ENCODE measurements around the gene ZBTB7A.
"Not testable (repeated sequence)": the region's sequence is repeated elsewhere in the genome, so short reads cannot be mapped to it uniquely, and the experiment has no call there.

The ZBTB7A gene

DNA sequence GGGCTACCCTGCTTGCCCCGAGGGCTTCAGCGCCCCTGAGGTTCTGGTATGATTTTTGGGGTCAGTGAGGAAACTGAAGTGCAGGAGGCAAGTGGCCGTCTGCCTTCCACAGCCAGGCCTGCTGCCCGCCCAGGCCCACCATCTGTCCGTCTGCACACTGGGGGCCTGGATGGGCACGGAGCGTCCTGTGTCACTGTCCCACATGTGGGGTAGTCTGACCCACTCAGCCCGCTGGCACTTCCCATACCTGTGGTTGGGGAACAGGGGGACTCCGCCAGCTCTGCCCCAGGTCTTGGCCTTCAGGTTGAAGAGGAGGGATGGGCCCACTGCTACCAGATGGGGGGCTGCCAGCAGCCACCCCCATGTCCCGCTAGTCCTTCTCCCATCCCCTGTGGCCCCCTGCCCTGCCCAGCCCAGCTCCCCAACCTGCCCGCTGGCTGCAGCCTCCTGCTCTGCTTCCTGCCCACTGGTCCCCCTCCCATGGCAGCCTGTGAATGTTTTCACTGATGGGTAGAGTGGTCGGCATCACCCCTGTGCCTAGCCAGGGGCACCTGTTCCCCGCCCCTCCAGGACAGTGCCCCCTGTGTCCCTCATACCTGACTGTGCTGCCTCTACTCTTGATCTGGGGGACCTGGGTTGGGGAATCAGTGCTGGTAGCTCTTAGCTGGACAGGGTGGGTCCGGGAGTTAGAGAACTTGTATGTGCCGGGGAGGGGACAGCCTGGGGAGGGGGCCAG lies 49.6 kb downstream of the ZBTB7A start:
- DNase-seq = peak in 3 of 51 donors; percentile 37 to 47 (median 46)

DNA sequence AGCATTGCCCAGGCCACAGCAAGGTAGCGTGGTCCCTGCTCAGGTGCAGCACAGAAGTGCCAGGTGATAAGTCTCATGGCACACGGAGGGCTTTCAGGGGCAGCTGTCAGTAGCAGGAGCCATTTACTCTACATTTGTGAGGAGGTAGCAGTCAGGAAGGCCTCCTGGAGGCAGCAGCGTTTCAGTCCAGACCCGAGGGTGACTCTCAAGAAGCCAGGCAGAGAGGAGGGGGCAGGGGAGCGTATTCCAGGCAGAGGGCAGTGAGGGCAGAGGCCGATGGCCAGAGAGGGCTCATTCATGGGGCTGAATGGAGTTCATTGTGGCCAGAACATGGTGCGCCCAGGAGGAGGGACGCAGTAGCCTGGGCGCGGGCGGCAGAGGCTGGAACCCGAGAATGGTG lies 50.2 kb downstream of the ZBTB7A start:
- peak in 41 of 51 donors; percentile 26 to 91 (median 73) for DNase-seq

DNA sequence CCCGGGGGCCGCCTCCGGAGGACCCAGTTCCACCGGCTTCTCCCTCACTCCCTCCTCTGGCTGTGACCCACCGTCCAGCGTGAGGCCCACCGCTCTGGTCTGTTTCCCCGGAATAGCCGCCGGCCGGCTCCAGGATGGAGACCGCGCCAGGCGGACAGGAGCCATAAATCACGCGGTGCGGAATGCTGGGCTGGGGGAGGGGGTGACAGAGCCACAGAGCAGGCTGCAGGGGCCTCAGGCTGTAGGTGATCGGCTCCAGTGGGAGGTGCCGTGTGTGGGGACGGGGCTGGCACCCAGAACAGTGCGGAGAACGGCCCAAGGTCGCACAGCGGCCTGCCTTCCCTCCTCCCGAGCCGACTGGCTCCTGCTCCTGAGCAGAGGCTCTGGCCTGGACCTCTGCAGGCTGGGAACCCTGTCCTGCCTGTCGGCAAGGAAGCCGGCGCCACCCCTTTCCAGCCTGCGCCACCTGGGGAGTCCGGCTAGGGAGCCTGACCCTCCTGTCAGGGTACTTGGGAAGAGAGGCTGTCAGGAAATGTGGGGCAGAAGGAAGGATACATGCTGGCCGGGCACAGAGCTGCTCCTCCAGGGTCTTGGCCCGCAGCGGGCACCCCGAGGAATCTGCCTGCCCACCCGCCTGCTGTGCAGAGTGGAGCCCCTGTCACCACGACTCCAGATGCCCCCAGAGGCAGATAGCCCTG lies 50.8 kb downstream of the ZBTB7A start:
- DNase-seq = peak in 1 of 51 donors; percentile 10

DNA sequence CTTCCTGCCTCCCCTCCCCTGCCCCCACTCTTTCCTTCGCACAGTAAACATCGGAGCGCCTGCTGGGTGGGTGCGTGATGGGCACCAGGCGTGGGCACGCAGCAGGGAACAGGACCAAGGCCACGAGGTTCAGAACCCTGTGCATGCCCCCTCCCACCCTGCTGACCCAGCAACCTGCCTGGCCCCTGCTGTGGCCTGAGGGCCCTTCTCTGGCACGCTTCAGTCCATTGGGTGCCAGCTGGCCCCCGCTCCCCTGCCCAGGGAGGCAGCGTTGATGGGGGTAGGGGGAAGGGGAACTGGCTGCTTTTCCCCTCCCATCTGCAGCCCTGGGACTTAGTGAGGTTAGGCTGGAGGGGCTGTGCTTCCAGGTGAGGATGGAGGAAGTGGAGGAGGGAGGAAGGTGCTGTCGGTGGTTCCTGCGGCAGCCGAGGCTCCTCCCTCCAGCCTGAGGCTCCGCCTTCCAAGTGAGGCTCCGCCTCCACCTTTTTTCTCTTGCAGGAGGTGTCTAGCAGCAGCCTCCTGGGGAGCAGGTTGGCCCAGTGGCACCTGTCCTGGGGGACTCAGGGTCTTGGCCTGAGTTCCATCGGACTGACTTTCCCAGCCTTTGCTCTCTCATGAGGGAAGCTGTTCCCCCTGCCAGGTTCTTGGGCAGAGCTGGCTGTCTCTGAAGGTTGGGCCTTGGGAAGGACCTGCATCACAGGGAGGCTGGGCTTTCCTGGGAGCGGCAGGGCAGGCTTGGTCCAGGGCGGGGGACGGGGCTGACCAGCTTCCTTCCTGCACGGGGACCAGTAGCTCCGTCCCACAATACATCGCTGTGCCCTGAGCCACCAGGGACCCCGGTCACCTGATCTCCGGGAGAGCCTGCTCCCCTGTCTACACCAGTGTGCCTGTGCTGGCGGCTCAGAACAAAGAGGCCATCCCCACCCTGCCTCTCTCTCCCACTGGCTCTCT lies 51.9 kb downstream of the ZBTB7A start:
- DNase-seq = no peak

DNA sequence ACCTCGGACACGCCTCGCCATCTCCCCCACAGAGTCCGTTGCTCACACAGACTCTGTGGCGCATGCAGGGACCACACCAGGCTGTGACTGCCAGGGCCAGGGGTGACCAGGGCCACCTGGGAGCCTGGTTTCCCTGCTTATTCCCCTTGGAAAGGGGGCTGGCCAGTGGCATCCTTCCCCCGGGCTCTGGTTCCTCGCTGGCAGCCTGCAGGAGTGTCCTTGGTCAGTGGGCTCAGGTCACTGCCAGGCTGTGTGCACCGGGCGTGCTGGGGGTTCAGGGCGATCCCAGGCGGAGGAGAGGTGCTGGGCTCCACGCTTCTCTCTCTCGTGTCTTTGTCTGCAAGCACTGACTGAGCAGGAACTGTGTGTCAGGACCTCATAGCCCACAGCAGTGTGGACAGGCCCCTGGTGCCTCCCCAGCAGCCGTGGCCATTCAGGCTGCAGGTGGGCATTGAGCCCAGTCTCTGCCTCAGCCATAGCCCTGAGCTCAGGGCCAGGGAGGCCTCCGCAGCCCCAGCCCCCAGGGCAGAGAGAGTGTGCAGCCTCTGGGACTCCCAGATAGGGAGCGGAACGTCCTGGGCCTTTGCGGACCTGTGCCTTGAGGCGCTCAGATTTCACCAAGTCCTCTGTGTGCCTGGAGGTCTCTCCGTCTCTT lies 52.7 kb downstream of the ZBTB7A start:
- DNase-seq = peak in 23 of 51 donors; percentile 11 to 74 (median 40)

DNA sequence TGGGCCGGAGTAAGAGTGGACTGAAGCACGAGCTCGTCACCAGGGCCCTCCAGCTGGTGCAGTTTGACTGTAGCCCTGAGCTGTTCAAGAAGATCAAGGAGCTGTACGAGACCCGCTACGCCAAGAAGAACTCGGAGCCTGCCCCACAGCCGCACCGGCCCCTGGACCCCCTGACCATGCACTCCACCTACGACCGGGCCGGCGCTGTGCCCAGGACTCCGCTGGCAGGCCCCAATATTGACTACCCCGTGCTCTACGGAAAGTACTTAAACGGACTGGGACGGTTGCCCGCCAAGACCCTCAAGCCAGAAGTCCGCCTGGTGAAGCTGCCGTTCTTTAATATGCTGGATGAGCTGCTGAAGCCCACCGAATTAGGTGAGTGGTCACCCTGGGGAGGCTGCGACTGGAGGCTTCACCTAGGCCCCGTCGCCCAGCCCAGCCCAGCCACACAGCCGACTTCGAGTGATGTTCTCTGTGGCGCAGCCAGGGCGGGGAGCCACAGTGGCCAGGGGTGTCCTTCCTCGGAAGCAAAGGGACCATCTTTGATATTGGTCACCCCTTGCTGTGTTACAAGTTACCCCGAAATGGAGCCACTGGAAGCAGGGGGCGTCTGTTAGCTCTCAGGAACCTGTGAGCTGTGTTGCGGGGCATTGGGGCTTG lies 53.6 kb downstream of the ZBTB7A start:
- no peak for DNase-seq

DNA sequence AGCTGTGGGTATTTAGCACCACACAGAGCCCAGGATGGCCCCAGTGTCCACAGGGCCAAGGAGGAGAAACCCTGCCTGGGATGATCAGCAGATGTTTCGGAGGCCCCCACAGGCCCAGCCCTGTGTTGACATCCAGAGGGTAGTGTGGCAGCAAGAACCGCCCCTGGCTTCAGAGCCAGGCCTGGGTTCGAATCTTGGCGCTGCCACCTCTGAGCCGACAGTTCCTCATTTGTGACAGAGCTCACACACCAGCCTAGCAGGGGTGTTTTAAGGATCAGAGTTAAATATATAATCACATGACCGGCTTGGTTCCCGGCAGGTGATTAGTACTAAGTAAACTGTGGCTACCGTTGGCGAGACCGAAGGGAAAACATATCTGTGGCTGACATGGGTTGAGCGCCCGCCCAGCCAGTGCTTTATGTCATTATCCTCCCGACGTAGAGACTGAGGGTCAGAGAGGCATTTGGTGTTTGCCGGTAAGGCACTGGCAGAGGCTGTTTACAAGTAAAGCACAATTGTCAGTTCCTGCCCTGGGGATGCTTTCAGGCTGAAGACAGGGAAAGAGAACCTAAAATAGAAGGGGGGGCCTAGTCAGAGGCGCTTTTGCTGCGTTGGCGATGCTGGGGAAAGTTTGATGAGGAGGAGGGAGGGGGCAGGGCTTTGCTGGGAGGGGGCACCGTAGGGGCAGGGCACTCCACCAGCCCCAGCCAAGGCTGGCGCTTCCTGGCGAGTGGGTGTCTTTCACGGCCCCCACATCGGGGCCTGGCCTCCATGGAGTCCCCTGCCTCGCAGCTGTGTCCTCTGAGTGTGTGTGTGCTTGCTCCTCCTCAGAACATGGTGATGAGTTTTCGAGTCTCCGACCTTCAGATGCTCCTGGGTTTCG lies 54.4 kb downstream of the ZBTB7A start:
- peak in 1 of 51 donors; percentile 15 for DNase-seq

DNA sequence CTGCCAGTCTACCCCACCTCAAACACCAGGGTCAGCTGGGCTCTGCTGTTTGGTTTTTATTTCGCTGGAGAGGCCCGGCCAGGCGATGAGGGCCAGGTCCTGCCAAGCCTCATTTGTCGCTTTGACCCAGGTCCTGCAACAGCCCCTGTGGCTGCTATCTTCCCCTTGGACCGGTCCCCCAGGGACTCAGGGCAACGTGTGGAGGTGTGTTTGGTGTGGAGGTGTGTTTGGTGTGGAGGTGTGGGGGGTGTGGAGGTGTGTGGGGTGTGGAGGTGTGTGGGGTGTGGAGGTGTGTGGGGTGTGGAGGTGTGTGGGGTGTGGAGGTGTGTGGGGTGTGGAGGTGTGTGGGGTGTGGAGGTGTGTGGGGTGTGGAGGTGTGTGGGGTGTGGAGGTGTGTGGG lies 55.3 kb downstream of the ZBTB7A start:
- not testable (repeated sequence) for DNase-seq

DNA sequence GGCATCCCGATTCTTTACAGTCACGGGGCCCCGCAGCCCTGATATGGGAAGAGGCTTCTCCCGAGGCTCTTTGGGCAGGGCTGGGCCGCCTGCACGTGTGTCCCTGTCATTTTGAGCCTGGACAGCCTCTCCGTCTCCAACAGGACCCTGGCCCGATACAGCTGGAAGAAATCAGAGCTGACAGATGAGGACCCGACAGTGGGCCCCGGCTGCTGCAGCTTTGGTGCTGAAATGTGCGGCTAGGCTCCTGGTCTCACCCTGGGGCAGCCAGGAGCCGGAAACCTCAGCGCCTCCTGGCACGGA lies 55.9 kb downstream of the ZBTB7A start:
- no peak for DNase-seq

DNA sequence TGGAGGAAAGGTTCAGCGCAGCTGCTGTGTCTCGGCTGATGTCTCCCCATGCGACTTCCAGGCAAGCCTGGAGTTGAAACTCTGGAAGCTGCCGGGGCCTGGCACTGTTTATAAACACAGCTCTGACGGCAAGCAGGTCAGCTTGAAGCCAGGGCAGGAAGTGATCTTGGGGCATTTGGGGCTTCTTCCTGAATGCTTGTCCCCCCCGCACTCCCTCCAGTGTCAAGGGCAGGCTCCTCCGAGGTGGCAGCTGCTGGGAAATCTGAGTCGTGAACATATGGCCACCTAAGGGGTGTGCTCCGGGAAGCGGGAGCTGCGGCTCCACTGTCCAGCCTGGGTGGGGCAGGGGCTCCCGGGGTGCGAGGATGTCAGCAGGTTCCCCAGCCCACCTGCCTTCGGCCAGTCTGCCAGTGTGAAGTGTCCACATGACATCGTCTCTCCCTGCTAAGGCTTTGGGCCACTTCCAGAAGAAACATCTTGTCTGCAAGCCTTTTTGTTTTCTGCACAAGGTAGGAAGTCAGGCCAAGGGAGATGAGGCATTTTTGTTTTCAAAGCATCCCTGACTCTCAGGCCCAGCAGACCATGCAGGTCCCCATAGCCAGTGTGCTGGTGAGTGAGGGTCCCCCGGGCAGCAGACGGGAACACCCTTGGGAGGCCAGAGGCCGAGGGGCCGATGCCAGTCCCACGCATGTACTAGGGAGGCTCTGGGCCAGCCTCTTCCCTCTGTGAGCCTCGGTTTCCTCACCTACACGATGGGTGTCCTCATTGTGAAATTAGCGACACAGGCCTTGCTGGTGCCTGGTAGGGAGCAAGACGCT lies 56.5 kb downstream of the ZBTB7A start:
- no peak for DNase-seq

DNA sequence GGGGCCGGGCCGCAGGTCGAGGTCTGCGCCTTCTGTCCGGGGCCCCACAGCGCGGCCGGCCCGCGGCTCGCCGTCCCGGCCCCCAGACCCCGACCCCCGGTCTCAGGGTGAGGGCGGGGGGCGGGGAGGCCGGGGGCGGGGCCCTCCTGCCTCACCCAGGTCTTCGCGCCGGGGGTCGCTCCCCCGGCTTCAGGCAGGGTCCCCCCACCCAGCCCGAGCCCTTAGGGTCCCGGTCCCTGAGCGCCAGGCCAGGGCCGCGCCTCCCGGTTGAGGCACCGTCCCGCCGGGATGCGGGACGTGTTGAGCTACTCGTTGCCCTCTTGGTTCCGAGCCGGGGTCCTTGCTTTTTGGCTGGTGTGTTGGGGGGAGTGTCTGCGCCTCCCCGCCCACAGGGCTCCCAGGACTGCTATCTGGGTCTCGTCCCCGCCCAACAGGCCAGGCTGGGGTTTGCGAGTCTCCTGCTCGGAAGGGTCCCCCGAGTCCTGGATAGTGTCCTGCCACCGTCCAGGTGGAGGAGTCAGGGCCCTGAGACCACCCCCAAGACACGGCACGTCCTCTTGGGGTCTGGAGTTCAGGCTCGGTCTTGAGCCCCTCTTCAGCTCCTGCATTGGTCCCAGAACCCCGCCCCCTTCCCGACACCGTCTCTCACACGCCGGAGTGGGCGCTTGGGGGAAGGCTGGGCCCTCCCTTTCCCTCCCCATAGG lies 58.7 kb downstream of the ZBTB7A start:
- DNase-seq = peak in 3 of 51 donors; percentile 17 to 42 (median 22)

DNA sequence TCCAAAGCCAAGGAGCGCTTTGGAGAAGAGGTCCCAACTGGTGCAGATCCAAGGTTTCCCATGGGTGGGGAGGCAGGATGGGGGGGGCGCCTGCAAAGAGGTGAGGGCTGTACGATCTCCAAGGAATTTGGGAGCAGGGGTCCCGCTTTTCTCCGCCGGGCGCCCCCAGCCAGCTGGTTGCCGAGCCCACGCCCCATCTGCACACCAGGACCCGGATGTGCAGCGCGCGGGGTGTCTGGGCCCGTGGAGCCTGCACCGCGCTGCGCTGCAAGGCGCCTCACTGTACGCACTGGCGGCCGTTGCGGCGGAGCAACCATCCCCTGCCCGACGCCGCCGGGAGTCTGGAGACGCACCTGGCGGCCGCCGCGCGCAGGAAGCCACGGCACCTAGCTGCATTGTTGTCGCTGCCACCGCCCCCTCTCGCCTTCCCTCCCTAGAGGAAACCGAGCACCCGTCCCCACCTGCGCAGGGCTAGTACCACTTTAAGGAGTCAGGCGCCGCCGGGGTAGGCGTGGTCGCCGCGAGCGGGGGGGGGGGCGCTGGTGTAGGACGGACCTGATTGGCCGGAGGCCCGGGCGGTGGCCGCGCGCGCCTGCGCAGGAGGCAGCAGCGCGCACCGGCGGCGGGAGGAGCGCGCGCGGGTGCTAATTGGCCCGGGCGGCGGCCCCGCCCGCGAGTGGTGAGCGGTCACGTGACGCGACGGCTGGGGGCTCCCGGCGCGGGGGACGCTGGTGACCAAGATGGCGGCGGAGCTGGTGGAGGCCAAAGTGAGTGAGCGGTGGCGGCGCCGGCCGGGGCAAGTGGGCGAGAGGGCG lies 59.5 kb downstream of the ZBTB7A start, which contains the start of gene PIAS4:
Gene PIAS4, plus strand, starts transcription at position 716 of the 815 bp plus-strand sequence. Its CDS starts 25 bp downstream, at position 741.
- DNase-seq = peak; percentile 59 to 98 (median 92)

DNA sequence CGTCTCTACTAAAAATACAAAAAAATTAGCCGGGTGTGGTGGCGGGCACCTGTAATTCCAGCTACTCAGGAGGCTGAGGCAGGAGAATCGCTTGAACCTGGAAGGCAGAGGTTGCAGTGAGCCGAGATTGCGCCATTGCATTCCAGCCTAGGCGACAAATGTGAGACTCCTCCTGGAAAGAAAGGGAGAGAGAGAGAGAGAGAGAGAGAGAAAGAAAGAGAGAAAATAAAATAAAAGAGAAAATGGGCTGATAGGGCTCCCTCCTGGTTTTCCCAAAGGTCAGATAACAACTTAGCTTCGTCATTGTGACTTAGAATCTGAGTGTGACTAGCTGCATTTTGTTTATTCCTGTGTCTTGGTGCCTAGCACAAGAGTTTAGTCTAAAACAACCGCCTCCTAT lies 61.3 kb downstream of the ZBTB7A start:
- not testable (repeated sequence) for DNase-seq

DNA sequence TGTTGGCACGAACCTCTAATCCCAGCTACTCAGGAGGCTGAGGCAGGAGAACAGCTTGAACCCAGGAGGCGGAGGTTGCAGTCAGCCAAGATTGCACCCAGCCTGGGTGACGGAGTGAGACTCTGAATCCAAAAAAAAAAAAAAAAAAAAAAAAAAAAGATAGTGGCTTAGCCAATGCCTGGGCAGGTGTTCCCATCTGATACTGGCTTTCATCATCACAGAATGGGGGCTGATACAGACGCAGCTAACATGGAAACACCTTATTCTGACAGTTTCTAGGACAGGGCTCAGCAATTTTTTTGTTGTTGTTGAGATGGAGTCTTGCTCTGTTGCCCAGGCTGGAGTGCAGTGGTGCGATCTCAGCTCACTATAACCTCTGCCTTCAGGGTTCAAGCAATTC lies 65.9 kb downstream of the ZBTB7A start:
- not testable (repeated sequence) for DNase-seq

DNA sequence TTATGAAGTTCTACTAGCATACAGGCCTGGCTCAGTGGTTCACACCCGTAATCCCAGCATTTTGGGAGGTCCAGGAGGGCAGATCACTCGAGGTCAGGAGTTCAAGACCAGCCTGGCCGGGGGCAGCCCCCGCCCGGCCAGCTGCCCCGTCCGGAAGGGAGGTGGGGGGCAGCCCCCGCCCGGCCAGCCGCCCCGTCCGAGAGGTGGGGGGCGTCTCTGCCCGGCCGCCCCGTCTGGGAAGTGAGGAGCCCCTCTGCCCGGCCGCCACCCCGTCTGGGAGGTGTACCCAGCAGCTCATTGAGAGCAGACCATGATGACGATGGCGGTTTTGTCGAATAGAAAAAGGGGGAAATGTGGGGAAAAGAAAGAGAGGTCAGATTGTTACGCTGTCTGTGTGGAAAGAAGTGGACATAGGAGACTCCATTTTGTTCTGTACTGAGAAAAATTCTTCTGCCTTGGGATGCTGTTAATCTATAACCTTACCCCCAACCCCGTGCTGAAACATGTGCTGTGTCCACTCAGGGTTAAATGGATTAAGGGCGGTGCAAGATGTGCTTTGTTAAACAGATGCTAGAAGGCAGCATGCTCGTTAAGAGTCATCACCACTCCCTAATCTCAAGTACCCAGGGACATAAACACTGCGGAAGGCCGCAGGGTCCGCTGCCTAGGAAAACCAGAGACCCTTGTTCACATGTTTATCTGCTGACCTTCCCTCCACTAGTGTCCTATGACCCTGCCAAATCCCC lies 67.9 kb downstream of the ZBTB7A start:
- DNase-seq = not testable (repeated sequence)

DNA sequence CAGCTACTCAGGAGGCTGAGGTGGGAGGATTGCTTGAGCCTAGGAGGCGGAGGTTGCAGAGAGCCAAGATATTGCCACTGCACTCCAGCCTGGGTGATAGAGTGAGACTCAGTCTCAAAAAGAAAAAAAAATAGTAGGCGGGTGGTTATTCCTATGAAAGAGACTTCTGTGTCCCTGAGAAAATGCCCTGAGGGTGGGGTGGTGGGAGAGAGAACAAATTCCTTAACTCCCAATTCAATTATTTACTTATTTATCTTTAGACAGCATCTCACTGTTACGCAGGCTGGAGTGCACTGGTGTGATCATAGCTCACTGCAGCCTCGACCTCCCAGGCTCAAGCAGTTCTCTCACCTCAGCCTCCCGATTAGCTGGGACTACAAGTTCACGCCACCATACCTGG lies 71.1 kb downstream of the ZBTB7A start:
- no peak for DNase-seq

Data from hypothalamus (tissue), 51 donors.